GM19099 (cell line): Measurements from ENCODE around the gene ADCY4.

ENCODE experiments used
- POLR2A ChIP-seq: IDR thresholded peaks from 3 replicates; pipeline ENCODE4 v1.6.1; 2011; ENCODE audit warnings: low read depth; ENCODE audit not compliant: insufficient read length; ENCODE audit errors: extremely low read depth

ADCY4 gene

DNA sequence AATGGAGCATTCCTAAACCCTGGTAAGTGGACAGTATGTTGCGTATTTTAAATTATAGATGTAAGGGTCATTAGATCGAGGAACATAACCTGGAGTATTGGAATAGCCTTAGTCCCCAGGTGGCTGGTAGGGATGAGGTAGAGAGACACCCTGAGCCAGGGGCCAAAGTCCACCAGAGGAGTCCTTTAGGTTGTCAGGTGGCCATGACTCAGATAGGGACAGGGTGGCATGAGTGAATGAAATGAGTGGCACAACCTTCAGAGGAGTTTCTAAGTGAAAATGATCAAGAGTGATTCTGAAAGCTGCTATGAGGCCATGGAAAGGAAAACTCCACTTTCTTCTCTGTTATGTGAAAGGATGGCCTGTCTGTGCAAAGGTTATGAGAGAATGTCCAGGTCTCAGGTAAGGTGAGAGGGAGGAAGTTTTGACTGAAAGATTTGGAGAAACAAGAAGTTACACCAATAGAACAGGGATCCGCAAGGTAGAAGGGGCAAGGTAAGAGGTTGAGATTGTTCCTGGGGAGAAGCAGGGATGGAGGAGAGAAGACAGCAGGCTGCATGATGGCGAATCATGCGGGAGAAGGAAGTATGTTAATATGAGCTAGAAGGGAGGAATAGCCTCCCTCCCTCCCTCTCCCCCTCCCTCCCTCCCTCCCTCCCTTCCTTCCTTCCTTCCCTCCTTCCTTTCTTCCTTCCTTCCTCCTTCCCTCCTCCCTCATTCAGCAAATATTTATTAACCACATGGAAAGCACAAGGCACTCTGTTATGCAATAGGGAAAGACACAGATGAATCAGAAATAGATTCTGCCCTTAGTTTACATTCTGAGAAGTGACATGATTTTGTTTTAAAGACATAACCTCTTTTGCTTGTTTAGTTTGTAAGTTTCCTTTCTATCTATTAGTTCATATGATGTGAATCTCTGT, 18.9 kb upstream of the ADCY4 start:
- TF ChIP-seq POLR2A = no peak

DNA sequence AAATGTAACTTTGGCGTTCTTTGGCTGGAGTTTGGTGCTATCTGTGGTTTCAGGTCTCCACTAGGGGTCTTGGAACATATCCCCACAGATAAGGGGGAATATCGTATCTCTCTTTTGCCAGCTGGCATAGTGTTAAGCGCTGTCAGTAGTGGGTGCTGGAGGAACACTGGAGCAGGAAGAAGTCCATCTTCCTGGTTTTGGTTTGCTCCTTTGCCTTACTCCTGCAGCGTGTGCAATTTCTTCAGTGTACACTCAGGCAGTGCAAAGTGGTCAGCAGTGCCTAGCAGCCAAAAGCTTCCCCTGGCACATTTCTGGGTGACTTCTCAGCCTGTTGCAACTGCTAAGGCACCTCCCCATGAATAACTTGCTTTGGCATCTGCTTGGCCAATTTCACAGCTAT, 16.6 kb upstream of the ADCY4 start:
- no peak for TF ChIP-seq POLR2A

- TF ChIP-seq POLR2A = no peak
These were observed 14.9 kb upstream of the ADCY4 start for GRCh38 chr14:24349742-24350141.

GRCh38 chr14:24348186-24348585, 13.3 kb upstream of the ADCY4 start:
- no peak for TF ChIP-seq POLR2A

- TF ChIP-seq POLR2A = no peak
These were observed 12.3 kb upstream of the ADCY4 start for GRCh38 chr14:24347134-24347533.

DNA sequence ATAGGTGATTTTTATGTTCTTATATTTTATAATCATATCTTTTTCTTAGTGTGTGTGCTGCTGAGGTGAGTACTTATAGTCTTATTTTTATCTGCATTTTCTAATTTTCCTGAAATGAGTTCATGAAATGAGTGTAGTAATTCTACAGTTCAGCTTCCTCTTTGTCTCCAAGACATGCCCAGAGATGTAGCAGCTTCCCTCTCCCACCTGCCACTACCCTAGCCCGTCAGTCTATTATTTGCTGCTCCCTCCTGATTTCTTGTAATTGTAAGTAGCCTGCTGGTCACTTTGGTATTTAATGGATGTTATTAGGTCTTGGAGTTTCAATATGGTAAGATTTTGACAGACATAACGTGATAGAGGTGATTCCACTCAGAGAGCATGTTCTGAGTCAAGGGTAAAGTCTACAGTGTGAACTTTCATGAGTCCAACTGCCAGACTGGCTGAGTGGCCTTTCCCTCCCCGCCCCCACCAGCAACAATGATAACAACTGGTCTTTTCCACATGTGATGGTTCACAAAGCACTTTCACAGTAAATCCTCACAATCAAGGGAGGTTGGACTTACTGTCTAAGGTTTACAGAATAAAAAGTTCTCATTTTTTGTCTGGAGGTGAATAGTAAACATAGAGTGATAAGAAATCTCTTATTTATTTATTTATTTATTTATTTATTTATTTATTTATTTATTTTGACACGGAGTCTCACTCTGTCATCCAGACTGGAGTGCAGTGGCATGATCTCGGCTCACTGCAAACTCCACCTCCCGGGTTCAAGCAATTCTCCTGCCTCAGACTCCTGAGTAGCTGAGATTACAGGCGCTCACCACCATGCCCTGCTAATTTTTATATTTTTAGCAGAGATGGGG, 9.2 kb upstream of the ADCY4 start:
- TF ChIP-seq POLR2A = no peak

GRCh38 chr14:24342889-24343288, 8.0 kb upstream of the ADCY4 start:
- no peak for TF ChIP-seq POLR2A

- no peak for TF ChIP-seq POLR2A
These were observed 5.7 kb upstream of the ADCY4 start for GRCh38 chr14:24340606-24341005.

- TF ChIP-seq POLR2A = peak; percentile 63
These were observed 4.6 kb upstream of the ADCY4 start, which contains the start of gene RIPK3 for GRCh38 chr14:24339284-24340151. TSS of gene RIPK3 (minus strand) at chr14:24339991. CDS start at chr14:24339826, 165 bp downstream.

- TF ChIP-seq POLR2A = no peak
These were observed 4.0 kb upstream of the ADCY4 start for GRCh38 chr14:24338843-24339242.

GRCh38 chr14:24337824-24338175, 2.9 kb upstream of the ADCY4 start:
- no peak for TF ChIP-seq POLR2A

DNA sequence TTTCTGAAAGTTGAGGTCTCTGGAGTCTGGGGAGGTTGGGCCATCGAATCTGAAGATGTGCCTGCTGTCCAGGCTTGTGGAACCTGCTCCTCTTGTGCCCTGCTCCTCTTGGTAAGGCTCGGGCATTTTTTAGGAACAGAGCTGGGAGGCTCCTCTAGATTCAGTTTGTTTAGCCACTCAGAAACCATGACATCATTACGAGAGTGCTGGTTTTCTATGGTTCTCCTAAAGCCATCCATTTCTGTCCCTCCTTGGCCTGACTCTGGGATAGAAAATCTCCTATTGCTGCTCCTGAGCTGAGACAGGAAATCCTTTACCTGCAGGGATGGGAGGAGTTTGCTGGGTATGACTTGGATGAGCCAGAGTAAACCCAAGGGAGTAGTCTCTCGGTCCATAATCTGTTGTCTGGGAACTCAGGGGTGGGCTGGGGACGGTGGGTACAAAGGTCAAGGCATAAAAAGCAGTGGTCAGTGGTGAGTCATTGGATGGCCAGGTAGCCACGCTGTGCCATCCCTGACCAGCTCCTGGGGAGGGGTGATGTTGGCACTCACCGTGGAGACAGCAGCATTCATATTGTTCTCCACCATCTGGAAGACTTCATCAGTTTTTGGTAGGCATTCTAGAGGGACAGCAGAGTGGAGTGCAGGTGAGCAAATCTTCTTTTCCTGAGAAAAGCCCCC, 2.4 kb upstream of the ADCY4 start:
- TF ChIP-seq POLR2A = no peak

DNA sequence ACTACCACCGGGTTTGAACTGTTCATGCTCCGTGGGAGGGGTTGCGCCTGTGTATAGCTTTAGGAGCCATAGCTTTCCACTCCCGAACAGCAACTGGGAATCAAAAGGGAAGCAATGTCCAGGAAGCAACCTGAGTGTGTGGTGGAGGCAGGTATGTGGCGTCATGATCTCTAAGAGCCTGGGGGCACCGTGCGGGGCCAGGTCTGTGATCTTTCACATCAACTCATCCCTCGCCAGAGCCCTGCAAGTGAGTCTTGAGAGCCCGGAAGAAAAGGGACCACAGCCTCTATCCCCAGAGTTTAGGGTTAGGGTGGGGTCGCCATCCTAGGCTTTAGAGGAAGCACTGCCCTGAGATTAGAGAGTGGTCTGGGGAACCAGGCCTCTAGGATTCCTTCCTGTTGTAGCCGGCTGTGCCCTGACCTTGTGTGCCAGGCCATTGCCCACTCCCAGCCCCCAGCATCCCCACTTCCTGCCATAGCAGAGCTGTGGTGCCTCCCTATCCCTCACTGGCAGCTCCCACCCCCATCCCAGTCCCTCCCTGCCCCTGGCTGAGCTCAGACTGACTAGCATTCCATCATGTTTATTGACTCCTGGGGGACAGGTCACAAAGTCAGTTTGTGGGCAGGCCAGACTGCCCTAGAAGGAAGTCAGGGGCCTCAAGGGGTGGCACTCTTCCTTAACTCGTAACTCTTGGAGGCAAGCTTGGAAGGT, 745 bp upstream of the ADCY4 start:
- no peak for TF ChIP-seq POLR2A
